GM21447 (cell line): ENCODE data around the gene DEGS1.

Experiments
- ATAC-seq: cut with Tn5 transposase; IDR thresholded peaks from one replicate; pipeline ENCODE4 v1.9.1; 2021; ENCODE audit not compliant: unreplicated experiment

Gene DEGS1

GRCh38 chr1:224182866-224183590 lies at the start of gene DEGS1:
TSS of gene DEGS1 (plus strand) at chr1:224183240. CDS start at chr1:224183337, 97 bp downstream.
- ATAC-seq = peak; percentile 64

- no peak for ATAC-seq
These were observed 49.2 kb upstream of the DEGS1 start for GRCh38 chr1:224133741-224134299.

DNA sequence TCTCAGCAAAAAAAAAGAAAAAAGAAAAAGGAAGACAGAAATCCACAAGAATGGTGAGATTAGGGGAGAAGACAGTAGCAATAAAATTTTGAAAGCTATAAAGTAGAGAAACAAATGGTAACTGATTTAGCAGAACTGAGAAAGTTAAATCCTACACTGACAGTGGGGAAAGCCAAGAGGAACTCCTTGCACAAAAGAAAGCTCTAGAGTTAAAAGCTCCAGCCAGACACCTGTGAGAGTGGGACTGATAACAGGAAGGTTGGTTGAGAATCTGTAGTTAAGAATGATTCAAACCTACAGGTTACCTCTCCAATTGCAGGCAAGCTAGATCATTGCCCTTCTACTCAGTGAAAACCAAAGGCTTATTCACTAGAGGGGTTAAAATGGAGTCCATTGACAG lies 45.5 kb upstream of the DEGS1 start:
- no peak for ATAC-seq

GRCh38 chr1:224138198-224138597 lies 44.8 kb upstream of the DEGS1 start:
- no peak for ATAC-seq

GRCh38 chr1:224141693-224142092 lies 41.3 kb upstream of the DEGS1 start:
- no peak for ATAC-seq

- no peak for ATAC-seq
These were observed 33.3 kb upstream of the DEGS1 start for GRCh38 chr1:224149709-224150108.

DNA sequence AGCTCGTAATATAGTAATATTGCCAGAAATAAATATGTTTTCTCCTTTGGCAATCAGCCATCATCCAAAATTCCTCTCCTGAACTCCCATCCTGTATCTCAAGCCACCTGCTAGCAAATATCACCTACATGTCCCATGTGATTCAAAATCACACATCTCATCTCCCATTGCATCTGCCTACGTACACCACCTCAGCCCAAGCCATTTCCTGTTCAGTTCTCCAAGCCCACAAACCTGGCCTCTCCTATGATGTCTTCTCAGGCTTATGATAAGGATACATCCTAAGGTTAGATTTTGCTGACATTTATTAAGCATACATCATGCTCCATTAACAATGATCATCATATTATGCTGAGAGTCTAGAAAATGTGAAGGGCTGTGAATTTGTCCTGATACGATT lies 31.9 kb upstream of the DEGS1 start:
- ATAC-seq = no peak

DNA sequence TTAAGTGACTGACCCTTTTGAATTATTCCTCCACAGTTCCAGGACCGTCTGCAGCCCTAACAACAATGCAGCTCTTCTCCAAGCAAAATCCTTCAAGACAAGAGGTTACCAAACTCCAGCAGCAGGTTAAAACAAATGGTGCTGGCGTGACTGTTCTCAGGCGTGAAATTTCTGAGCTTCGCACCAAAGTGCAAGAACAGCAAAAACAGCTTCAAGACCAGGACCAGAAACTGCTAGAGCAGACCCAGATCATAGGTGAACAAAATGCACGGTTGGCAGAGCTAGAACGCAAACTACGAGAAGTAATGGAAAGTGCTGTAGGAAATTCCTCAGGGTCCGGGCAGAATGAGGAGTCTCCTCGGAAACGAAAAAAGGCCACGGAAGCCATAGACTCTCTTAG lies 25.7 kb upstream of the DEGS1 start:
- no peak for ATAC-seq

DNA sequence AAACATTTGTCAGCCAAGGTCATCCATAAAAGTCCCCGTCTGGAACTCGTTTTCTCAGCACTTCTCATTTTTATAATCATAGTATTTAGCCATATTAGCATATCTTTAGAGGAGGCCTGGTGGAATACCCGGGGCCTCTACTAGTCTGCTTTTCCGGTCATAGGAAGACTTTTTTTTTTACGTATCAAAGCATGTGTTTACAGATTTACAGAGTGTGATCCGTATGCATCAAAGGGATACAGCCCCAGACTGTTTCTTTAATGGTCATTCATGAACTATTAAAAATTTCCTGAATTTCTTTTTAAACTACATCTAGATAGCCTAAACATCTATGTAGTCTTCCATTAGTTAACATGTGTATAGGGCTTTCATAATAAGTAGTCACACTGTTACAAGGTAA lies 23.5 kb upstream of the DEGS1 start:
- no peak for ATAC-seq

DNA sequence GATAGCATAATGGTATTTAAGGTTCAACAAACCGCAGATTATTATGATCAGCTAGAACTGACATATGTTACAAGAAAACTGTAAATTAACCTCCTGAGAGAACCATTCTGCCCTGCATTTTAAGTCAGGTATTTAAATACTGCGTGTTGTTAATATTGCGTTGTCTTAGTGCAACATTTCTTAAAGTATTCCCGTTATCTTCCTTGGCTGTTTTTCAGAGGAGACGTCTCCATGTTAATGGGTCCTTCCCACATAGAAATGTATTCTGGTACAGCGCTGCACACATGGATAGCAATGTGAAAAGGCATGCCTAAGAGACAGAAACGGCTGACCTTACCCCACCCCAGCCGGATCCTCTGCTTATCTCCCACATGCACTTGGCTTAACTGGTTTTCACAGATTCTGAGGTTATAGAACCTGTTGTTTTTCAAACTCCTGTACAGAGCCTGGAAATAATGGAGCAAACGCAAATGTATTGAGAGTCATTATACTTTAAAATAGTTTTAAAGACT lies 22.8 kb upstream of the DEGS1 start:
- ATAC-seq = no peak

DNA sequence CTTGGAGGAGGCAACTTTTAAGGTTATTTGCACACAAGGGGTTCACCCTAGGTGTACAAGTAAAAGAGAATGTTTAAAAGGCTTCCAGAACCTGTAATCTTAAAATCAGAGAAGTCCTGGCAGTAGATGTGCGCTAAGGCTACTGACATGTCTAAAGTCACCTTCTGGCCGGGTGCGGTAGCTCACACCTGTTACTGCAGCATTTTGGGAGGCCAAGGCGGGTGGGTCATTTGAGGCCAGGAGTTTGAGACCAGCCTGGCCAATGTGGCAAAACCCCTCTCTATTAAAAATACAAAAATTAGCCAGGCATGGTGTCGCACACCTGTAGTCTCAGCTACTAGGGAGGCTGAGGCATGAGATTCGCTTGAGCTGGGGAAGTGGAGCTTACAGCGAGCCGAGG lies 20.3 kb upstream of the DEGS1 start:
- no peak for ATAC-seq

DNA sequence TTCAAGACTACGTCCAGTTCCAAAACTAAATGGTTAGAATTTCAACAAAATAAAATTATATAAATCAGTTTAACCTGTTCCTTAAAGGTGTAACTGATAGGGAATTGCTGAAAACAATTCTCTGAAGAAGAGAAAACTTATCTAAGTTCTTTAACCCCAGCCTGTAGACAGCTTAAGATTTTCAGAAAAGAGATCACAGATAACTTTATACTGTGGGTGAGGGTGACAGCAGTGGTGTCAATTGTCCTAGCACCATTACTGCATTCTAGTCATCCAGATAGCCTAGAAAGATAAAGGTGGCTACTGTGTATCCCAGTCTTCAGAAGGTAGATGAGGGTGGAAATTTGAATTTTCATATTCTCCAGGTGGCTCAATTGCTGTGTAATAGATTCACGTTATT lies 19.7 kb upstream of the DEGS1 start:
- ATAC-seq = no peak

- peak; percentile 95 for ATAC-seq
These were observed 14.1 kb upstream of the DEGS1 start for GRCh38 chr1:224168859-224169380.

DNA sequence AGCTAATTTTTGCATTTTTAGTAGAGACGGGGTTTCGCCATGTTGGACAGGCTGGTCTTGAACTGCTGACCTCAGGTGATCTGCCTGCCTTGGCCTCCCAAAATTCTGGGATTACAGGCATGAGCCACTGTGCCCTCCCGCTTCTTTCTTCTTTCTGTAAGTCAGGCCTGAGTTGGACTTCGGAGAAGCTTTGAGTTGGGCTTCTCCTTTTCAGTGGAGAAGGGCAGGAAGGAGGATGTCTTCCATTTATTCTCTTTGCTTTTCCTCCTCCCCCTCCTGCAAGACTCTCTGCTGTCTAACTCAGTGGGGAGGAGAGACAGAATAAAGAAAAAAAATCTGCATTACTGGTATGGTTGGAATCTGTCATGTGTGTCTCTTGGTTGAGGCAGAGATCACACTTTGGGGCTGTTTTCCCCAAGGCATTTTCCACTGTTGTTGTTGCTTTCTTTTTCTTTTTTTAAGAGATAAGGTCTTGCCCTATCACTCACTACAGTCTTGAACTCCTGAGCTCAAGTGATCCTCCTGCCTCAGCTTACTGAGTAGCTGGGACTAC lies 13.2 kb upstream of the DEGS1 start:
- ATAC-seq = no peak

DNA sequence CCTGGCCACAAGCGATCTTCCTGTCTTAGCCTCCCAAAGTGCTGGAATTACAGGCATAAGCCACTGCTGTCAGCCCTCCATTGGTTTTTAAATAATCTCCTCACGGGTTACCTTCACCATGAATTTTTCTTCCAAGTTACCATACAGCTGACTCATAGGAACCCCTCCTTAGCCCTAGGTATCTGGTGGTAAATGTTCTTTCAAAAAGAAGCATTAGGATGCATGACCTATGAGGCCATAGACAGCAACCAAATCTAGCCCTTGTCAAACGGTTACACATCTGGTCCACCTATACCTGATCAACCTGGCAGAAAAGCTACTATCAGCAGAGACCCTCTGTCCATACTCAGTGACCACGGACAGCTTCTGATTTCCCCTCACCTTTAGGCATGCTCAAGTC lies 12.7 kb upstream of the DEGS1 start:
- no peak for ATAC-seq

DNA sequence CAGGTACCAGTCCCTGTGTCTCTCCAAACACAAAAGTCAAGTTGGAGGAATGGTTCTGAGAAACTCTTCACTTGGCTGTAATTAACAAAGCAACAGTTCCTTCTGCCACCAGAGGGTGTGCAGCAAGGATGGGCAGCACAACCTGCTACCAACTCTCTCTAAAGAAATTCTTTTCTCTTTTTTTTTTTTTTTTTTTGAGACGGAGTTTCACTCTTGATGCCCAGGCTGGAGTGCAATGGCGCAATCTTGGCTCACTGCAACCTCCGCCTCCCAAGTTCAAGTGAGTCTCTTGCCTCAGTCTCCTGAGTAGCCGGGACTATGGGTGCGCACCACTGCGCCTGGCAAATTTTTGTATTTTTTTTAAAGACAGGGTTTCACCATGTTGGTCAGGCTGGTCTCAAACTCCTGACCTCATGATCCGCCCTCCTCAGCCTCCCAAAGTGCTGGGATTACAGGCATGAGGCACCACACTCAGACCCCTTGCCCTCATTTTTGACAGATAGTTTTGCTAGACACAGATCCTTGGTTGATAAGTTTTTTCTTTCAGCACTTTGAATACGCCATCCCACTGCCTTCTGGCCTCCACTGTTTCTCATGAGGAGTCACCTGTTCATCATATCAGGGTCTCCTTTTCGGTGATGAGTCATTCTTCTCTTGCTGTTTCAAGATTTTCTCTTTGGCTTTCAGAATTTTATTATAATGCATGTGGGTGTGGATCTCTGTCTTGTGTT lies 12.1 kb upstream of the DEGS1 start:
- ATAC-seq = no peak

DNA sequence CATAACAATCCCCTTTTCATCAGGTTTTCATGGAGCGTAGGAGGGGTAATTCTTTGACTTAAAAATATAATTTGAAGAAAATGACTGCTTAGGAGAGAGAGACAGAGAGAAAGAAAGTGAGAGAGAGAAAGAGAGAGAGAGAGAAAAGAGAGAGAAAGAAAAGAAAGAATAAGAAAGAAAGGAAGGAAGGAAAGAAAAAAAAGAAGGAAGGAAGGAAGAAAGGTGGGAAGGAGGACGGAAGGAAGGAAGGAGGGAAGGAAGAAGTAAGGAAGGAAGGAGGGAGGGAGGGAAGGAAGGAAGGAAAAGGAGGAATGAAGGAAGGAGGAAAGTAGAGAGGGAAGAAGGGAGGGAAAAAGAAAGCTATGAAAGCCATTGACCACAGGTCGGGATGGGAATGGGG lies 10.8 kb upstream of the DEGS1 start:
- ATAC-seq = no peak

GRCh38 chr1:224173523-224173922 lies 9.5 kb upstream of the DEGS1 start:
- no peak for ATAC-seq

GRCh38 chr1:224175617-224176016 lies 7.4 kb upstream of the DEGS1 start:
- ATAC-seq = no peak

DNA sequence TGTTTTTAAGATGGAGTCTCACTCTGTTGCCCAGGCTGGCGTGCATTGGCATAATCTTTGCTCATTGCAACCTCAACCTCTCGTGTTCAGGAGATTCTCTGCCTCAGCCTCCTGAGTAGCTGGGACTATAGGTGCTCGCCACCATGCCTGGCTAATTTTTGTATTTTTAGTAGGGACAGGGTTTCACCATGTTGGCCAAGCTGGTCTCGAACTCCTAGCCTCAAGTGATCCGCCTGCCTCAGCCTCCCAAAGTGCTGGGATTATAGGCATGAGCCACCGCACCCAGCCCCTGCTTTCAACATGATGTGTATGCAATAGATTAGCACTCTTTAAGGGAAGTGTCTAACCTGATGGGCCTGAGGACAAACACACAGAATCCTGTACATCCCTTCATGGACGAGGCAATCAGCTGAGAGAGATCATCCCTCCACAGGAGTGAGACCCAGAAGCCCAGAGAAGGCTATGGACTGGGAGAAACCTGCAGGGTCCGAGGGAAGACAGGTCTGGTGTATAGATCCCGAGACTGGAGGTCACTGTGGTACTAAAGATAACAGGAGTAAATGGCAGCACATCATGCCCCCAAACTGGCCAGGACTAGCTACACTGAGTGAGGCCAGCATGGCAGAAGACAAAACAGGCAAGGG lies 5.6 kb upstream of the DEGS1 start:
- ATAC-seq = no peak

DNA sequence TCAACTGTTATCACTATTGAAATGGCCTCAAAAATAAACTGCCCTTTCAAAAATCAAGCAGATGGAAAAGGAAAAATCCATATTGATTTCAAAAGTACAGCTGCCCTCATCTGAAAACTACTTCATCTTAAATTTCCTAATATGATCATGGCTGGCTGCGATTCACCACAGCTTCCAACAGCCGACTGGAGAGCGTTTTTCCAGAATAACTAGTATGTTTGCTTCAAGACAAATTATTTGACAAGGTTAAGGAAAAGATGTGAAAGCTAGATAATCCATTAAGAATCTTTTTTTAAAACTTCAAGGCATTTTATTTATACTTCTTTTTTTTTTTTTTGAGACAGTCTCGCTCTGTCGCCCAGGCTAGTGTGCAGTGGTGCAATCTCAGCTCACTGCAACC lies 4.1 kb upstream of the DEGS1 start:
- ATAC-seq = no peak
